Natural killer cell treated with Interleukin-12 subunit alpha and Interleukin-12 subunit beta and Interleukin-15 and Interleukin-18, amount 100 ng/mL, for 72 hours (primary cell): ENCODE measurements around the gene NTN5. TPM values are rescaled to one million over a fixed set of nuclear protein-coding genes. Genes with fewer than 3 reads are reported as not detected.
A peak's percentile ranks its signal among the peaks of the same experiment; 100 is the strongest.

Source experiments
- ATAC-seq, 2 donors: fragments of 150-1000 bp; cut with Tn5 transposase in 1 of 2; sonication (Bioruptor Pico), chemical (Tn5 transposase) in 1 of 2; 2 replicates each; pipeline ENCODE4 v1.10.0; 2021
- DNase-seq: peaks from one replicate; pipeline ENCODE4 v3.0.0; 2022; ENCODE audit warnings: low spot score
- H3K27ac Mint-ChIP-seq, 2 donors: 1 replicate in 1 of 2; 2 replicates in 1 of 2; pipeline ENCODE4 v1.8.0; 2022; ENCODE audit warnings: mixed read lengths in 2 of 2, mild to moderate bottlenecking in 1 of 2, moderate library complexity in 1 of 2
- H3K27me3 Mint-ChIP-seq, 2 donors: 1 replicate in 1 of 2; 2 replicates in 1 of 2; pipeline ENCODE4 v1.8.0; 2022; ENCODE audit warnings: mixed read lengths in 2 of 2
- H3K36me3 Mint-ChIP-seq: one replicate; pipeline ENCODE4 v1.8.0; 2022; ENCODE audit warnings: mixed read lengths
- H3K4me1 Mint-ChIP-seq, 2 donors: 1 replicate in 1 of 2; 2 replicates in 1 of 2; pipeline ENCODE4 v1.8.0; 2022; ENCODE audit warnings: low read depth in 2 of 2, mixed read lengths in 2 of 2, mild to moderate bottlenecking in 1 of 2
- H3K4me3 Mint-ChIP-seq: one replicate; pipeline ENCODE4 v1.8.0; 2022; ENCODE audit warnings: mixed read lengths
- H3K9me3 Mint-ChIP-seq: 2 replicates; pipeline ENCODE4 v1.8.0; 2022; ENCODE audit warnings: mixed read lengths
- total RNA-seq, 2 donors: library from RNA; stranded (reverse); gene quantifications; one replicate each; pipeline ENCODE4 v1.2.3, GENCODE V29; 2022

The NTN5 gene
- total RNA-seq, 2 donors from 2014 or later = 0.21 to 0.28 TPM

DNA sequence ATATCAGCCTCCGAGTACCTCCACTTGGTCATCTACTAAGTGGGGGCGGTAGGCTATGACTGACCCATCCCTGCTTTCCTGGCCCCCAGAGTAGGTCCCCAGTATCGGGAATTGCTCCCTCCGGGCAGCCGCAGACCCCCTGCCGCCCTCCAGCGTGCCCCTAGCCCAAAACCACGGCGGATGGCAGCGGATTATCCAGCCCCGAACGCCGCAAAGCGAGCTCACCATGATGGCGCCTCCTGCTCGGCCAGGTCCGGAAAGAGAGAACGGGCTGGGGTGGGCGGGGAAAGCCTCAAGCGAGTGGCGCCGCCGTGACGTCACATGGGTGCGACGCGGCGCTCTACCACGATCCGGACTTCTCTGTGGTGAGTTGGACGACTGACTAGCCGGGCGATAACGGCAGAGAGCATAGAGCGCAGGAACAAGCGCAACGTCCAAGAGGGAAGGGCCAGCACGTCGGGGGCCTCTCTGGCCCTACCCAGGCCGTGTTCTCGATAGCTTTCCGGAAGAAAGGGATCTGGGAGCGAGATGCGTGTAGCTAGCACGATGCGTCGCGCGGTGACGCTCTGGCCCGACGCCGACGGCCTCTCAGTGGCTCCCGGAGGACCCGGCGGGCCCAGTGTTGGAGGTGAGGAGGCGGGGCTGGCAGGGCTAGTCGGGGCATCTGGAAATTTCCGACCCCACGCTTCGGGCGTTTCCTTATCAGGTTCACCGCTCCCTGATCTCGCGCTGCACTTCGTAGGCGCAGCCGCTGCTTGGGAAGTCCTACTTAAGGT is 53.7 kb downstream of the NTN5 start, which contains the start of the genes RPL18 and SPHK2:
Gene RPL18, minus strand, starts transcription at position 263 of the 776 bp plus-strand sequence. Its CDS starts 35 bp downstream, at position 228.
Gene SPHK2, plus strand, starts transcription at position 591 of the 776 bp plus-strand sequence. CDS start 1,009 bp downstream, outside the sequence.
- H3K36me3 Mint-ChIP-seq = peaks cover 19% of the 10 kb centered on the region
- H3K4me3 Mint-ChIP-seq = peak within 1 kb of the TSS; percentile 96
- H3K27me3 Mint-ChIP-seq = no peaks in the 10 kb centered on the region
- H3K4me1 Mint-ChIP-seq = peaks cover 47 to 50% of the 10 kb centered on the region in 2 donors
- H3K9me3 Mint-ChIP-seq = peaks cover 3% of the 10 kb centered on the region
- DNase-seq = peak; percentile 98
- peak; percentile 91 to 94 for ATAC-seq
- peak within 1 kb of the TSS; percentile 97 to 99 for H3K27ac Mint-ChIP-seq

DNA sequence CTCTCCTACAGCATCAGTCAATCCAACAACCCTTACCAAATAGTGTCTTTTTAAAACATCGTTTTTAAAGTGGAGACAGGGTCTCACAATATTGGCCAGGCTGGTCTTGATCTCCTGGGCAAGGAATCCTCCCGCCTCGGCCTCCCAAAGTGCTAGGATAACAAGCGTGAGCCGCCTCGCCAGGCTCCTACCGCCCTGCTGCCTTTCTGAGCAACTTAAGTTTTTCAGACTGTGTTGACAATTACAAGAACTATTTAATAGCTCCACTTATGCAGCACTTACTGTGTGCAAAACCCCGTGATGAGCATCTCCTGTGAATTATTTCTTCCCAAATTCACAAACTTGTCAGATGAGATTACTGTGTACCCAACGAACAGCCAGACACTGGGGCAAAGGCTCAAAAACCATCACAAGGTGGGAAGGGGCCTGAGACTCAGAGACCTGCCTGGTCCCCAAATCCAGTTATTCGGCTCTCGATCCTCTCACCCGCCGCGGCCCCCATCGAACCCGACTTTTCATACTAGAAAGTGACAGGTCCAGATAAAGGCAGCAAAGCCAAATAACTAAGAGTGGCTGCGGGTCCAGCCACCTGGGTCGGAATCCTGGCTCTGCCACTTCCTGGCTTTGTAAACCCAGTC is 54.4 kb downstream of the NTN5 start:
- peaks cover 46 to 49% of the 10 kb centered on the region in 2 donors for H3K4me1 Mint-ChIP-seq
- peak overlapping the region; percentile 96 for H3K4me3 Mint-ChIP-seq
- DNase-seq (no peak), ATAC-seq (no peak)
- peak overlapping the region; percentile 97 to 99 for H3K27ac Mint-ChIP-seq
- no peaks in the 10 kb centered on the region for H3K9me3 Mint-ChIP-seq
- peaks cover 12% of the 10 kb centered on the region for H3K36me3 Mint-ChIP-seq
- no peaks in the 10 kb centered on the region for H3K27me3 Mint-ChIP-seq

DNA sequence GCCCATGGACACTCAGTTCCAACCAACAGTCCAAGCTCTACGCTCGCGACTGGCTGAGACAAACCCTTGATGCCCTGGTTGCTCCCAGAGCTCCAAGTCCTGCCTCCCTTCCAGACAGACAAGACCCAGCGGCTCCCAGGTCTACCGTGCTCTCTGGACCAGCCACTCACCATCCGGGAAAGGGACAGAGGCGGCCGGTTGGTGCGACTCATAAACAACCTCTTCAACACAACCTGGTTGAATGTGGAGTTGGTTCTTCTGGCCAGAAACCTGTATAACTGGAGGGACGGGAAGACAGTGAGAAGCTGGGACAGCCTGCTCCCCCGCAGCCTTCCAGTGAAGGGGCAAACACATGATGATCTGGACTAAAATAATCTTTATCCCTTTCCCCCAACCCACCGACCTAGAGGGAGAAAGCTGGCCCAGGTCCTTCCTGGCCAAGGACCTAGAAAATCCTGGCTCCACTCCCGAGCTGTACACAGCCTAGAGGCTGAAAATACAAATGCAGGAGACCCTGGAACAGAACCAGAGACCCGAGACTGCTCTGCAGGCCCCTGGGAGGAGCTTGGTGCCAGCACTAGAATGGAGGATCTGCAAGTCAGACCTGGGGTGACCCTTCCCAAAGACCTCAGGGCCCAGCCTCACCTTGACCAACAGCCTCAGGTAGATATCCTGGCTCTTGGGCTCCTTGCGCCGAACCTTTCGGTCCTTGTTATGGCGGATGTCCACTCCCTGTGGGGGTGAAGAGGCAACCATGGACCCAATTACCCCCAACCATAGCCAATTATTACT is 55.5 kb downstream of the NTN5 start:
- Mint-ChIP-seq H3K27ac (peak overlapping the region; percentile 97 to 99), H3K4me3 (peak overlapping the region; percentile 96), H3K9me3 (no peaks in the 10 kb centered on the region), H3K4me1 (peaks cover 41 to 46% of the 10 kb centered on the region in 2 donors), H3K36me3 (peaks cover 12% of the 10 kb centered on the region), H3K27me3 (no peaks in the 10 kb centered on the region)
- ATAC-seq (no peak), DNase-seq (no peak)

GRCh38 chr19:48616491-48617056 is 56.2 kb downstream of the NTN5 start:
- no peaks in the 10 kb centered on the region for H3K27me3 Mint-ChIP-seq
- peak overlapping the region; percentile 97 to 99 for H3K27ac Mint-ChIP-seq
- peaks cover 12% of the 10 kb centered on the region for H3K36me3 Mint-ChIP-seq
- H3K4me1 Mint-ChIP-seq = peaks cover 39 to 44% of the 10 kb centered on the region in 2 donors
- H3K4me3 Mint-ChIP-seq = peak overlapping the region; percentile 96
- ATAC-seq = no peak
- no peak for DNase-seq
- H3K9me3 Mint-ChIP-seq = no peaks in the 10 kb centered on the region

- H3K4me1 Mint-ChIP-seq = peaks cover 36 to 40% of the 10 kb centered on the region in 2 donors
- peaks cover 12% of the 10 kb centered on the region for H3K36me3 Mint-ChIP-seq
These were observed 56.8 kb downstream of the NTN5 start for GRCh38 chr19:48616041-48616436.

GRCh38 chr19:48615231-48616040 is 57.4 kb downstream of the NTN5 start:
- Mint-ChIP-seq H3K36me3 (peaks cover 12% of the 10 kb centered on the region), H3K27ac (no peak overlapping the region), H3K9me3 (no peaks in the 10 kb centered on the region), H3K4me3 (no peak overlapping the region), H3K4me1 (peaks cover 36 to 40% of the 10 kb centered on the region in 2 donors), H3K27me3 (no peaks in the 10 kb centered on the region)
- no peak for ATAC-seq
- DNase-seq = no peak

More at GRCh38 chr19:48616041-48616436, 56.8 kb downstream of the NTN5 start:
- no peak for DNase-seq
- no peak for ATAC-seq
- peak overlapping the region; percentile 97 to 99 for H3K27ac Mint-ChIP-seq
- no peaks in the 10 kb centered on the region for H3K27me3 Mint-ChIP-seq
- no peaks in the 10 kb centered on the region for H3K9me3 Mint-ChIP-seq
- H3K4me3 Mint-ChIP-seq = peak overlapping the region; percentile 96

DNA sequence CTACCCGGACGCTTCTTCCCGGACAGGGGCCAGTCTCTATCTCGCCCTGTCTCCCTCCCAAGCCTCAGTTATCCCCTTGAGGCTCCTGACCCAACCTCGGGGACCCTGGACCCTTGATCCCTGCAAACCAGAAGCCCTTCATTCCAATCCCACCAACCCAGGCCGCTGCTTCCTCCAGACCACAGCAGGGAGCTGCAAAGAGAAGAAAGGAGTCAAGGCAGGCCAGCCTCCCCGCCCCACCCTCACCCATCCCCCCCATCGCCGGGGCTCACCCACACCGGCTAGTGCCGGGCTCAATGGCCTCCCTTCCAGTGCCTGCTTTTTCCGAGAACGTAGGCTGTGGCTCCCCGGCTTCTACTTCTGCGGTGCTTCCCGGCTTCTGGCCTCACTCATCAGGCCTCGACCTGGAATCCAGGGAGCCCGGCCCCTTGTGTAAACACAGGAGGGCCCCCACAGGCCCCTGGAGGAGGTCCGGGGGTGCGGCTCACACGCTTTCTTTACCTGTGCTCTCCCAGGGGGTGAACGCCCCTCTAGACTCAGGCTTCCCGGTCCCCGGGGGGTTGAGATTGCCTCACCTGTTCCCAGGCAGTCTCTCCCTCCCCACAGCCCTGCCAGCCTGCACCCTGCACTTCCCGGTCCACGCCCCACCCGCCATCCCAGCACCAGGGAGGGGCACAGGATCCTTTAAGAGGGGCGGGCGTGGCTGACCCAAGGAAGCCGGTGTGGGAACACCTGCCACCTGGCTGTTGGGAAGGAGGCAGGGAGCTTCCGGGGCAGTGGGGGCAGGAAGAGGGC is 58.2 kb downstream of the NTN5 start, which contains the start of gene FAM83E:
Gene FAM83E, minus strand, starts transcription at position 641 of the 795 bp plus-strand sequence. CDS start 1,704 bp downstream, outside the sequence.
- DNase-seq = no peak
- peak within 1 kb of the TSS in 1 of 2 donors; percentile 71 for H3K27ac Mint-ChIP-seq
- H3K4me1 Mint-ChIP-seq = peaks cover 29 to 33% of the 10 kb centered on the region in 2 donors
- no peaks in the 10 kb centered on the region for H3K9me3 Mint-ChIP-seq
- no peak for ATAC-seq
- H3K4me3 Mint-ChIP-seq = no peak within 1 kb of the TSS
- peaks cover 12% of the 10 kb centered on the region for H3K36me3 Mint-ChIP-seq
- H3K27me3 Mint-ChIP-seq = no peaks in the 10 kb centered on the region

- Mint-ChIP-seq H3K27ac (peak overlapping the region in 1 of 2 donors; percentile 71), H3K4me1 (peaks cover 26 to 27% of the 10 kb centered on the region in 2 donors), H3K4me3 (no peak overlapping the region), H3K36me3 (peaks cover 12% of the 10 kb centered on the region), H3K27me3 (no peaks in the 10 kb centered on the region), H3K9me3 (no peaks in the 10 kb centered on the region)
- ATAC-seq (peak in 1 of 2 donors; percentile 0), DNase-seq (no peak)
These were observed 58.9 kb downstream of the NTN5 start for GRCh38 chr19:48613852-48614435.

- ATAC-seq = peak; percentile 3 to 17
- no peak overlapping the region for H3K4me3 Mint-ChIP-seq
These were observed 59.6 kb downstream of the NTN5 start for GRCh38 chr19:48613024-48613851.

GRCh38 chr19:48611872-48612271 is 60.9 kb downstream of the NTN5 start:
- Mint-ChIP-seq H3K4me1 (peaks cover 12 to 16% of the 10 kb centered on the region in 2 donors), H3K36me3 (no peaks in the 10 kb centered on the region), H3K9me3 (no peaks in the 10 kb centered on the region), H3K27me3 (no peaks in the 10 kb centered on the region), H3K27ac (no peak overlapping the region), H3K4me3 (no peak overlapping the region)
- DNase-seq = no peak
- no peak for ATAC-seq

More at GRCh38 chr19:48613024-48613851, 59.6 kb downstream of the NTN5 start:
- Mint-ChIP-seq H3K36me3 (peaks cover 5% of the 10 kb centered on the region), H3K27me3 (no peaks in the 10 kb centered on the region), H3K4me1 (peaks cover 21% of the 10 kb centered on the region in 2 donors), H3K9me3 (no peaks in the 10 kb centered on the region), H3K27ac (peak overlapping the region in 1 of 2 donors; percentile 71)
- DNase-seq = no peak
